GM12878 (cell line): ENCODE data around the gene GMCL2. TPM values are rescaled to one million over a fixed set of nuclear protein-coding genes. Genes with fewer than 3 reads are reported as not detected.

Experiments
- ATAC-seq: fragments of 200-7000 bp; cut with Tn5 transposase; 3 replicates; pipeline ENCODE4 v1.9.1; 2020; ENCODE audit warnings: mild to moderate bottlenecking, moderate library complexity
- BruUV-seq: library from RNA; stranded (reverse); fragments of 400-500 nt; replicated peaks from 2 replicates; lab custom pipeline; 2021; lab: Mats Ljungman, UMichigan
- CTCF ChIA-PET: fragments of 300-600 bp; sonication (Branson Sonifier 250); formaldehyde crosslinking; extraction: SDS; loops from one replicate; lab custom pipeline; 2021; ENCODE audit warnings: inconsistent platforms; lab: Yijun Ruan, JAX
- POLR2A ChIA-PET: fragments of 350-600 bp; formaldehyde crosslinking; extraction: SDS; loops from one replicate; lab custom pipeline; 2021; ENCODE audit warnings: inconsistent platforms; lab: Charles Lee
- RAD21 ChIA-PET: fragments of 300-600 bp; sonication (Branson Sonifier 250); formaldehyde crosslinking; loops from one replicate; lab custom pipeline; 2023; ENCODE audit warnings: antibody characterized with exemption; ENCODE audit not compliant: unreplicated experiment; lab: Charles Lee
- SMC1A ChIA-PET: fragments of 300-600 bp; sonication (Branson Sonifier 250); formaldehyde crosslinking; loops from one replicate; lab custom pipeline; 2023; ENCODE audit not compliant: unreplicated experiment, uncharacterized antibody; lab: Charles Lee
- DNase-seq: peaks from one replicate; pipeline ENCODE4 v3.0.0-alpha.2; 2011; ENCODE audit warnings: low read depth, low spot score
- FAIRE-seq: peaks from 3 replicates; lab custom pipeline; 2011; peaks lifted over from hg19 to GRCh38; lab: Jason Lieb, UNC
- H2AFZ ChIP-seq: 2 replicates; pipeline ENCODE4 v1.6.0; 2011; ENCODE audit warnings: low read depth, low read length, control low read depth; ENCODE audit not compliant: control insufficient read depth
- H3K27ac ChIP-seq: 2 replicates; pipeline ENCODE4 v1.5.1; 2011; ENCODE audit warnings: control low read depth; ENCODE audit not compliant: control insufficient read depth, insufficient read depth
- H3K27me3 ChIP-seq, 2 experiments: replicated peaks in 1 of 2; 2 replicates each; pipeline versions ENCODE4 v1.6.0 to v1.6.1; 2011; ENCODE audit warnings: low read length in 1 of 2; ENCODE audit not compliant: control insufficient read depth in 2 of 2, insufficient read depth in 2 of 2
- H3K36me3 ChIP-seq, 2 experiments: 2 replicates each; pipeline ENCODE4 v1.5.1; 2011; ENCODE audit warnings: low read length in 1 of 2; ENCODE audit not compliant: control insufficient read depth in 2 of 2, insufficient read depth in 2 of 2
- H3K4me1 ChIP-seq: 2 replicates; pipeline ENCODE4 v1.6.1; 2011; ENCODE audit warnings: mild to moderate bottlenecking, low read length, moderate library complexity, mixed read lengths; ENCODE audit not compliant: control insufficient read depth, insufficient read depth
- H3K4me2 ChIP-seq: 2 replicates; pipeline ENCODE4 v1.6.0; 2011; ENCODE audit warnings: control low read depth; ENCODE audit not compliant: control insufficient read depth, insufficient read depth
- H3K4me3 ChIP-seq: fragments of 200-600 bp; sonication (generic); 2 replicates; pipeline ENCODE4 v1.5.1; 2016
- H3K79me2 ChIP-seq: 2 replicates; pipeline ENCODE4 v1.6.0; 2011; ENCODE audit warnings: low read length; ENCODE audit not compliant: control insufficient read depth, insufficient read depth
- H3K9ac ChIP-seq: 2 replicates; pipeline ENCODE4 v1.8.0; 2011; ENCODE audit warnings: low read length, control low read depth, mixed read lengths; ENCODE audit not compliant: control insufficient read depth, insufficient read depth
- H3K9me3 ChIP-seq: replicated peaks from 3 replicates; pipeline ENCODE4 v1.5.1; 2011; ENCODE audit warnings: mild to moderate bottlenecking, low read length; ENCODE audit not compliant: control insufficient read depth, insufficient read depth
- H4K20me1 ChIP-seq: 2 replicates; pipeline ENCODE4 v1.6.0; 2011; ENCODE audit not compliant: control insufficient read depth, insufficient read depth
- CREM ChIP-seq: IDR thresholded peaks from 2 replicates; pipeline ENCODE4 v1.6.1; 2014; ENCODE audit warnings: antibody characterized with exemption, low read depth
- EED ChIP-seq: sonication (generic); IDR thresholded peaks from 2 replicates; pipeline ENCODE4 v1.6.1; 2016; ENCODE audit warnings: antibody characterized with exemption, low read depth
- HDGF ChIP-seq: fragments of 450-650 bp; IDR thresholded peaks from 2 replicates; pipeline ENCODE4 v1.6.1; 2016; ENCODE audit warnings: antibody characterized with exemption
- IRF5 ChIP-seq: fragments of 450-650 bp; IDR thresholded peaks from 2 replicates; pipeline ENCODE4 v1.6.1; 2017; ENCODE audit warnings: borderline replicate concordance
- NBN ChIP-seq: fragments of 450-650 bp; IDR thresholded peaks from 2 replicates; pipeline ENCODE4 v1.6.1; 2016
- POU2F2 ChIP-seq: IDR thresholded peaks from 3 replicates; pipeline ENCODE4 v1.6.1; 2011; ENCODE audit warnings: low read depth, mild to moderate bottlenecking, low read length, borderline replicate concordance
- PRDM15 ChIP-seq: fragments of 450-650 bp; formaldehyde crosslinking; IDR thresholded peaks from 2 replicates; pipeline ENCODE4 v1.4.0; 2020; ENCODE audit warnings: mild to moderate bottlenecking, moderate library complexity
- RB1 ChIP-seq: fragments of 450-650 bp; formaldehyde crosslinking; IDR thresholded peaks from 2 replicates; pipeline ENCODE4 v1.6.1; 2017; ENCODE audit warnings: mild to moderate bottlenecking, borderline replicate concordance
- SUZ12 ChIP-seq: fragments of 200-600 bp; sonication (generic); IDR thresholded peaks from one replicate; pipeline ENCODE4 v1.6.1; 2018; ENCODE audit warnings: antibody characterized with exemption, mild to moderate bottlenecking; ENCODE audit not compliant: unreplicated experiment
- TARDBP ChIP-seq: IDR thresholded peaks from 2 replicates; pipeline ENCODE4 v1.6.1; 2016; ENCODE audit warnings: borderline replicate concordance
- TBL1XR1 ChIP-seq: IDR thresholded peaks from 2 replicates; pipeline ENCODE4 v1.6.1; 2012; ENCODE audit warnings: low read depth, low read length, improper control_type of control experiment
- ZNF622 ChIP-seq: fragments of 450-650 bp; IDR thresholded peaks from 2 replicates; pipeline ENCODE4 v1.6.1; 2017; ENCODE audit warnings: mild to moderate bottlenecking, inconsistent platforms
- ZSCAN29 ChIP-seq: fragments of 450-650 bp; IDR thresholded peaks from 2 replicates; pipeline ENCODE4 v1.6.1; 2017; ENCODE audit warnings: mild to moderate bottlenecking, moderate library complexity
- WGBS: methylation state at CpG from one replicate; pipeline ENCODE4 v1.1.6; 2016; ENCODE audit warnings: low lambda C conversion rate; ENCODE audit not compliant: insufficient replicate concordance, insufficient coverage; ENCODE audit errors: missing lambda C conversion rate; 5-methylcytosine and 5-hydroxymethylcytosine counted together
- in situ Hi-C: fragments of 300-500 bp; cut with MboI; formaldehyde crosslinking; loops from 9 replicates; pipeline ENCODE4 v1.14.3; 2018; ENCODE audit warnings: mixed read lengths
- intact Hi-C: fragments of 100-400 bp; cut with micrococcal nuclease; formaldehyde crosslinking; loops from one replicate; pipeline ENCODE4 v1.14.2; 2022; ENCODE audit not compliant: unreplicated experiment
- polyA plus RNA-seq, 11 experiments: library from polyadenylated mRNA; depleted of rRNA in 4 of 11; unstranded in 6 of 11; stranded (reverse) in 5 of 11; fragments of >200 nt; fragmentation: Nextera tagmentation in 4 of 11; fragmentation: Illumina TruSeq in 1 of 11; extraction: Ambion mirVana in 4 of 11; extraction: Trizol in 1 of 11; gene quantifications; 1 replicate in 1 of 11; 2 replicates in 10 of 11; pipeline versions ENCODE4 v1.2.1 to v1.2.3, GENCODE V29; 2011 to 2016; ENCODE audit warnings: inconsistent platforms in 2 of 11, missing spikeins in 2 of 11, low read depth in 1 of 11
- total RNA-seq, 4 experiments: library from RNA; depleted of rRNA in 3 of 4; stranded (reverse); fragments of >200 nt in 3 of 4; fragmentation: Illumina TruSeq in 1 of 4; extraction: Trizol in 1 of 4; gene quantifications; 2 replicates each; pipeline versions ENCODE4 v1.2.1 to v1.2.3, GENCODE V29; 2013 to 2021
- TF ChIP-seq, protein P1 (sequence below): IDR thresholded peaks from 2 replicates; pipeline ENCODE4 v1.6.1; 2012; ENCODE audit warnings: low read depth, low read length, improper control_type of control experiment
- TF ChIP-seq, protein P2 (sequence below): fragments of 450-650 bp; conservative IDR thresholded peaks from 2 replicates; pipeline ENCODE4 v1.6.1; 2017; ENCODE audit warnings: mild to moderate bottlenecking, moderate library complexity

GMCL2 gene
- total and polyA plus RNA-seq, 10 of the 15 experiments (the other 5 are each of a cell fraction or from before 2014, with no cell fraction given) = 0.07 TPM; not detected in 9

DNA sequence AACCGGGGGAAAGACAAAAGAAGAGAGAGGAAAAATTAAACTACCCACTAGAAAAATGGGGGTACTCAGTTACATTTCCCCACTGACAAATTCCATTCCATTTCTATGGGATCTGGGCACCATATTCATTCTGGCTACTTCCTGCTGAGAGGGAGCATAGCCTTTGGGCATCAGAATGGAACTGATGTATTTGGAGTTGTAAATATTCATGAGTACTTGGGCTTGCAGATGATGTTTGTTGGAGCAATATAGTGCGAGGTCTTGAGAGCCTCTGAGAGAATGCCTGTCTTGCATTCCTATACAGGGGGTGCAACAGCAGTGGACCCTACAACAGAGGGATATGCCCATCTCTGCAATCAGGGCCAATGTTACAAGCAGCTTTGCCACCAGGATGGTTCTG is 16.7 kb downstream of the GMCL2 start:
- 38% methylated on average over 2 of the region's 2 CpGs for WGBS
- CTCF ChIA-PET = no interaction called here
- TF ChIP-seq IRF5 = no peak
- no peak for TF ChIP-seq EED
- no peak for TF ChIP-seq SUZ12
- no peak for TF ChIP-seq POU2F2
- TF ChIP-seq RB1 = no peak
- TF ChIP-seq ZNF622 = no peak
- TF ChIP-seq, protein P1, sequence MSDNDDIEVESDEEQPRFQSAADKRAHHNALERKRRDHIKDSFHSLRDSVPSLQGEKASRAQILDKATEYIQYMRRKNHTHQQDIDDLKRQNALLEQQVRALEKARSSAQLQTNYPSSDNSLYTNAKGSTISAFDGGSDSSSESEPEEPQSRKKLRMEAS = no peak
- no peak for TF ChIP-seq HDGF
- no peak for TF ChIP-seq NBN
- no peak for TF ChIP-seq CREM
- TF ChIP-seq PRDM15 (CRISPR knock-in tag) = no peak
- no peak for TF ChIP-seq TBL1XR1
- no peak for TF ChIP-seq ZSCAN29
- TF ChIP-seq TARDBP = no peak
- TF ChIP-seq, protein P2, sequence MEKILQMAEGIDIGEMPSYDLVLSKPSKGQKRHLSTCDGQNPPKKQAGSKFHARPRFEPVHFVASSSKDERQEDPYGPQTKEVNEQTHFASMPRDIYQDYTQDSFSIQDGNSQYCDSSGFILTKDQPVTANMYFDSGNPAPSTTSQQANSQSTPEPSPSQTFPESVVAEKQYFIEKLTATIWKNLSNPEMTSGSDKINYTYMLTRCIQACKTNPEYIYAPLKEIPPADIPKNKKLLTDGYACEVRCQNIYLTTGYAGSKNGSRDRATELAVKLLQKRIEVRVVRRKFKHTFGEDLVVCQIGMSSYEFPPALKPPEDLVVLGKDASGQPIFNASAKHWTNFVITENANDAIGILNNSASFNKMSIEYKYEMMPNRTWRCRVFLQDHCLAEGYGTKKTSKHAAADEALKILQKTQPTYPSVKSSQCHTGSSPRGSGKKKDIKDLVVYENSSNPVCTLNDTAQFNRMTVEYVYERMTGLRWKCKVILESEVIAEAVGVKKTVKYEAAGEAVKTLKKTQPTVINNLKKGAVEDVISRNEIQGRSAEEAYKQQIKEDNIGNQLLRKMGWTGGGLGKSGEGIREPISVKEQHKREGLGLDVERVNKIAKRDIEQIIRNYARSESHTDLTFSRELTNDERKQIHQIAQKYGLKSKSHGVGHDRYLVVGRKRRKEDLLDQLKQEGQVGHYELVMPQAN = no peak
- Histone ChIP-seq H2AFZ (no peak overlapping the region), H3K9me3 (no peaks in the 10 kb centered on the region), H3K4me1 (no peaks in the 10 kb centered on the region), H3K27me3 (no peaks in the 10 kb centered on the region; a peak in 1 of 4 replicates), H3K79me2 (no peaks in the 10 kb centered on the region), H3K4me2 (no peak overlapping the region), H3K9ac (no peak overlapping the region), H3K36me3 (no peaks in the 10 kb centered on the region), H4K20me1 (no peaks in the 10 kb centered on the region), H3K27ac (no peak overlapping the region), H3K4me3 (no peak overlapping the region)
- POLR2A ChIA-PET = no interaction called here
- SMC1A ChIA-PET = no interaction called here
- intact Hi-C loops (no loop called here), in situ Hi-C loops (no loop called here)
- BruUV-seq = no TSS peak
- ATAC-seq (no peak), FAIRE-seq (no peak), DNase-seq (no peak)
- RAD21 ChIA-PET = no interaction called here
